ENCODE results near the gene PRSS2.
"Not testable (repeated sequence)": the region's sequence is repeated elsewhere in the genome, so short reads cannot be mapped to it uniquely, and the experiment has no call there.

Gene PRSS2

DNA sequence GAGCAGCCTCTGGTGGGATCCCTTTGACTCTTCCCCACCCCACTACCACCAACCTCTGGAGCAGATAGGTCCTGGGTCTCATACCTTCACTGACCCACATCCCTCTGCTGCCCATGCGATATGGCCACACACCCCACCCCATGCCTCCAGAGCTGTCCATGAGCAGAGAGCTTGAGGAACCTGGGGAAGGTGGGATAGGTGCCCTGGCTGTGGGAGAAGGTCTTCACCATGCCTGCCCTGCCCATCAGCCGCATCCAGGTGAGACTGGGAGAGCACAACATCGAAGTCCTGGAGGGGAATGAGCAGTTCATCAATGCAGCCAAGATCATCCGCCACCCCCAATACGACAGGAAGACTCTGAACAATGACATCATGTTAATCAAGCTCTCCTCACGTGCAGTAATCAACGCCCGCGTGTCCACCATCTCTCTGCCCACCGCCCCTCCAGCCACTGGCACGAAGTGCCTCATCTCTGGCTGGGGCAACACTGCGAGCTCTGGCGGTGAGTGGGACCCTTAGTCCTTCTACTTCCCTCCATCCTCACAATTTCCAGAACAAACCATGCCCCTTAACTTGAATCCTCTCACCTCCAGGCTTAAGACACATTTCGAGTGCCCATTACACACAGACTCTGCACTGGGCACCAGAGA is 19.1 kb upstream of the PRSS2 start:
- not testable (repeated sequence) for H3K27ac Mint-ChIP-seq; H3K27me3 Mint-ChIP-seq (ENCODE audit: low read depth)

DNA sequence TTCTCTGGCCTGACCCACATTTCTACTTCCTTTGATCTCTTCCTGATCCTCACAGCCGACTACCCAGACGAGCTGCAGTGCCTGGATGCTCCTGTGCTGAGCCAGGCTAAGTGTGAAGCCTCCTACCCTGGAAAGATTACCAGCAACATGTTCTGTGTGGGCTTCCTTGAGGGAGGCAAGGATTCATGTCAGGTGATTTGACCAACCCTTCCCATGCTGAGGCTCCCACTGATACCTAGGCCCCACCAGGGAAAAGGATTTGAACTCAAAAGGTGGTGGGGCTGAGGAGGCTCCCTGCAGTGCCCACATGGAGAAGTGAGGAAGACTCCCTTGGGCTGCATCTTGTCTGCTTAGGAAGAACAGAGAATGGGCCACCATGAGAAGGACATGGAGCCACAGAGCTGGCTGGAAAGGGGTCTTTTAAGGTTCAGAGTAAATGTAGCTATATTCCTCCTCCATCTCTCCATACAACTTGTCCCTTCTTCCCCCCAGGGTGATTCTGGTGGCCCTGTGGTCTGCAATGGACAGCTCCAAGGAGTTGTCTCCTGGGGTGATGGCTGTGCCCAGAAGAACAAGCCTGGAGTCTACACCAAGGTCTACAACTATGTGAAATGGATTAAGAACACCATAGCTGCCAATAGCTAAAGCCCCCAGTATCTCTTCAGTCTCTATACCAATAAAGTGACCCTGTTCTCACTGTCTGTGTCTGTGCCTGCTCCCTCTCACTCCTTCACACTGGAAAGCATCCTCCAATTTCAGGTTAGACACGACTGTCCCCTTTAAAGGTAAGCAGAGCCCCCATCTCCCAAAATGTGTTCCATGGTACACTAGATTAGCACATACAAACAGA is 18.2 kb upstream of the PRSS2 start:
- Mint-ChIP-seq H3K9me3 (no peaks in the 10 kb centered on the region), H3K4me1 (ENCODE audit: low read depth) (no peaks in the 10 kb centered on the region), H3K36me3 (ENCODE audit: low read depth) (no peaks in the 10 kb centered on the region), H3K27ac (no peak overlapping the region), H3K4me3 (no peak overlapping the region), H3K27me3 (ENCODE audit: low read depth) (peaks cover 9% of the 10 kb centered on the region)

More for the DNA sequence above, 19.1 kb upstream of the PRSS2 start:
- H3K36me3 Mint-ChIP-seq (ENCODE audit: low read depth); H3K9me3 Mint-ChIP-seq; H3K4me1 Mint-ChIP-seq (ENCODE audit: low read depth); H3K4me3 Mint-ChIP-seq: not testable (repeated sequence)

DNA sequence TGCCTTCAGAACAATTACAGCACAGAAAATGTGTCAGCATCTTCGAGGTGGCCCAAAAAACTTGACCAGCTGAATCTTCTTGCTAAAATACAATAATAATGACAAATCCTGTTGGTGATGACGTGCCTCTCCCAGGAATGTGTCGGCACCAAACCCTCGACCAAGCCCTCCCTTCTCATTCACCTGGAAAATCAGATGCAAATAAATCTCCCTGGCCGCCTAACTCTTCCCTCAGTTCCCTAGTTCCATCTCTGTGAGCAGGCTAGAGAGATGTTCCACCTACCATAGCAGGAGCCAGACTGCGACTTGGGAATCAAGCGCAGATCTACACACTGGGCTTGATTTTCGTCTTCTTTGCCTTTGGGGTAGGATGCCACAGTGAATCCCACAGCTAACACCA is 17.4 kb upstream of the PRSS2 start:
- H3K27me3 Mint-ChIP-seq (ENCODE audit: low read depth): peaks cover 9% of the 10 kb centered on the region
- H3K27ac Mint-ChIP-seq: no peak overlapping the region
- H3K36me3 Mint-ChIP-seq (ENCODE audit: low read depth): no peaks in the 10 kb centered on the region
- no peak overlapping the region for H3K4me3 Mint-ChIP-seq
- no peaks in the 10 kb centered on the region for H3K9me3 Mint-ChIP-seq
- H3K4me1 Mint-ChIP-seq (ENCODE audit: low read depth): no peaks in the 10 kb centered on the region

DNA sequence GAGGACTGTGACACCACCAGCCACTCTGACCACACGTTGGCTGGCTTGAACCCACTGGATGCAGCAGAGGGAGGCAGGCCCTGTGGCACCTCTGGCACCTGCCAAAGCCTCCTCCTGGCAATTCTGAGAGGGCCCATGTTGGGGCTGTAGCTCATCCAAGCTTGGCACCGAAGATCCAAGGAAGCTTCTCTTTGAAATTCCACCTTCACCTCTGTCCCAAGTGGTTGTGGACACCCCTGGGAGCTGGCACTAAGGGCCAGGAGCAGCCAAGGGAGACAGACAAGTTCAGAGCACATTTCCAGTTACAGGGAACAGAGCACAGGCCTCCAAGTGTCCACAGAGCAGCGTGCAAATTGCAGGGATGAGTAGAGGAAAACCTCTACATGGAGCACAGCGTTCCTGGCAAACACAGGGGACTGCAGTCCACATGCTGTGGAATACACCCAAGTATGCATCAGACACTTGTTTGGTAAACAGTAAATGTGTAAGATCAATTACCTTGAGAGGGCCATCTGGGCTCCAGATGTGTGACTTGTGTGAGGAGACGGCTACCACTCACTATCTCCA is 16.8 kb upstream of the PRSS2 start:
- not testable (repeated sequence) for H3K9me3 Mint-ChIP-seq; H3K36me3 Mint-ChIP-seq (ENCODE audit: low read depth); H3K27ac Mint-ChIP-seq; H3K27me3 Mint-ChIP-seq (ENCODE audit: low read depth); H3K4me3 Mint-ChIP-seq; H3K4me1 Mint-ChIP-seq (ENCODE audit: low read depth)

DNA sequence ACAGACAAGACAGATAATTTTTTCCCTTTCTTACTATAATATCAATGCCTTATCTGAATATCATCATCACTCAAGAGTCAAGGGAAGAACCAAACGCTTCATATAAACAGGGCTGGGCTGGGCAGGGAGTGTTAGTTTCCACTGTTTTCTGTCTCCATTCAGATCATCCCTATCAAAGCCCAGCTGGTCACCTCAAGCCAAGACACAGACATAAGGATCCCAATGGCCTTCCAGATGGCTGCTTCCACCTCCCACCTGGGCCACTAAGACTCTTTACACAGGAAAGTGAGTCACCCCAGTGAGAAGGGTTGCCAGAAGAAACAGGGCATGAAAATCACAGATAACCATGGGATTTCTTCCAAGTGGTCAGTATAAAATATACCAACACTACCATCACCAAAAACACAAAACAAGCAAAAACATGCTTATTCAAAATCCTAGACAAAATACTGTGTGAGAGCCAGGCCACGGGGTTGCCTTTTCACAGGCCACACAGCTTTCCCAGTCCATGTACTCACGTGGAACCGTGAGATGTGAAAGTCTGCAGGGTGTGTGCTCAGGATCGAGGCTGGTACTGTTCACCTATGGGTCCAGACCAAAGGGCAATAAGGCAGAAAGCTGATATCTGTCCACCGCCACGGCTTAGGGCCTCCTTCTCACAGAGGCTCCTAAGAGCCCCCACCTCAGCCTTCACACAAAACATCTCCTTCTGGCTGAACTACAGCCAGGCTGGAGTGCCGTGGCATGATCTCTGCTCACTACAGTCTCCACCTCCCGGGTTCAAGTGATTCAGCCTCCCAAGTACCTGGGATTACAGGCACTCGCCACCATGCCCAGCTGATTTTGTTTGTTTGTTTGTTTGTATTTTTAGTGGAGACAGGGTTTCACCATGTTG is 15.8 kb upstream of the PRSS2 start:
- peaks cover 2% of the 10 kb centered on the region for H3K4me1 Mint-ChIP-seq (ENCODE audit: low read depth)

DNA sequence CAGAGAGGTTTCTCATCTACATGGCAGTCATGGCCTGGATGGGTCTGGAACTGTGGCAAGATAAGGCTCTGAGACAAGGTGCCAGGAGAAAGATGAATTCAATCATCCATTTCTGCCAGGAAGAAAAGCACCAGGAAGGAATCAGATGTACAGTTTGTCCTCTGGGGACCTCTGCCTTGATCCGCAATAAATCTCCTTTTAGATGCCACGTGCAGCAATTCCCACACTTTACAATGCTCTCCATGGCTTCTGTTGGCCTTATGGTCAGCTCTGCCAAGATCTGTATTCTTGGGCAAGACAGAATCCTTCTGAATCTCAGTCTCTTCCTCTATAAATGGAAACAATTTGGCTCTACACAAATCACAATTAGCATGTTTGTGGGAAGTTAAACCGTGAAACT is 12.5 kb upstream of the PRSS2 start:
- H3K27me3 Mint-ChIP-seq (ENCODE audit: low read depth); H3K36me3 Mint-ChIP-seq (ENCODE audit: low read depth); H3K4me1 Mint-ChIP-seq (ENCODE audit: low read depth); H3K4me3 Mint-ChIP-seq; H3K27ac Mint-ChIP-seq; H3K9me3 Mint-ChIP-seq: not testable (repeated sequence)

More for the DNA sequence above, 15.8 kb upstream of the PRSS2 start:
- Mint-ChIP-seq H3K4me3 (no peak overlapping the region), H3K36me3 (ENCODE audit: low read depth) (no peaks in the 10 kb centered on the region), H3K9me3 (no peaks in the 10 kb centered on the region), H3K27me3 (ENCODE audit: low read depth) (peaks cover 9% of the 10 kb centered on the region), H3K27ac (no peak overlapping the region)

DNA sequence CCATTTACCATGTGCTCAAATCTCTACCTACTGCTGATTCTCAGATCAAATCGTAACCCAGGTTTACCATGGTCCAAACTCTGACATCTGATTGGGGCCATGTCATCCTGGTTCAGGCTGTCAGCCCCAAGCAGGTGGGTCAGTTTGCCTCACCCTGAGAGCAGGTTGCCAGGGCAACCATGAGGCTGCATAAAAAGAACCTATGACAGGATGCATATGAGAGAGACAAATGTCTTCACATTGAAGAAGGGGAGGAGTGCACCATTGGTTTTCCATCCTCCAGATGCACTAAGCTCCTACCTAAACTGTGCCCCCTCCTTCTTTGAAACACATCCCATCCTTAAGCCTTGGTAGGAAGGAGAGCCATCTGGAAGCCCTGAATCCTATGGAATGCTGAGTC is 11.3 kb upstream of the PRSS2 start:
- Mint-ChIP-seq H3K27me3 (ENCODE audit: low read depth) (no peaks in the 10 kb centered on the region), H3K4me3 (no peak overlapping the region), H3K27ac (no peak overlapping the region), H3K4me1 (ENCODE audit: low read depth) (peaks cover 2% of the 10 kb centered on the region), H3K9me3 (no peaks in the 10 kb centered on the region), H3K36me3 (ENCODE audit: low read depth) (no peaks in the 10 kb centered on the region)

DNA sequence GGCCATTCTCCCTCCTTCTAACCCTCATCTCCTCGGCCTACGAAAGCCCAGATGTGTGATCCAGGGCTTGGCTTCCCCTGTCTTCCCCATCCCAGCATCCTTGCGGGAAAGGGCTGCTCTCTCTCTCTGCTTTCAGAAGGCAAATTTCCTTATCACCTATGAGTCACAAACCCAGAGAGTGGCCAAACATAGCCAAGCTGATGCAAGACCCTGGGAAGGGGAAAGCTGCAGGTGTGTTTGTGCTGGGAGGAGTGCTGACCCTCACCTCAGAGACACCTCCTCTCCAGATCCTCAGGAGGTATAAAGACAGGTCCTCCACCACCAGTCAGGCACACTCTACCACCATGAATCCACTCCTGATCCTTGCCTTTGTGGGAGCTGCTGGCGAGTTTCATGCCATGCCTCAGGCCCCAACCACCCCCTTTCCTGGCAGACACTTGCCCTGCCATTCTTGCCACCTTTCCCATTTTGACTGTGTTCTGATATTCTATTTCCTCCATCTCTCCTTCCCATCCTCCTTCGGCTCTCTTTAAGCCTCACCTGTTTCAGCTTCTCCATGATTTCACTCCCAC is 10.6 kb upstream of the PRSS2 start:
- H3K4me3 Mint-ChIP-seq: no peak overlapping the region
- no peak overlapping the region for H3K27ac Mint-ChIP-seq
- H3K36me3 Mint-ChIP-seq (ENCODE audit: low read depth): no peaks in the 10 kb centered on the region
- peaks cover 2% of the 10 kb centered on the region for H3K4me1 Mint-ChIP-seq (ENCODE audit: low read depth)
- H3K9me3 Mint-ChIP-seq: no peaks in the 10 kb centered on the region
- no peaks in the 10 kb centered on the region for H3K27me3 Mint-ChIP-seq (ENCODE audit: low read depth)

DNA sequence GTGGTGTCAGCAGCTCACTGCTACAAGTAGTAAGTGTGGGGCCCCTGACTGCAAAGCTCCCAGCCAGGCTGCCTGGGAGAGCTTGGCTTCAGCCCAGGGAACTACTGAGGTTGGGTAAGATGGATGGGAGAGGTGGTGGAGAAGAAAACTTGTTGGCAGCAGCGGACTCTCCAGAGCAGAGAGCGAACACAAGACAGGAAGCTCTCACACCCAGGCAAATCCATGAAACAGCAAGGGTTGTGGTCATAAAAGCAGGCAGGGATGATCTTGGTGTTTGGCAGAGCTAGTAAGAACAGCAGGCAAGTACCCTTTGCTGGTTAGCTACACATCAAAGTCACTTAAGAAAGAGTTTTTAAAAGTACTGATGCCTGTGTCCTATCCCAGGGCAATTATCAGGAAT is 9.2 kb upstream of the PRSS2 start:
- not testable (repeated sequence) for H3K9me3 Mint-ChIP-seq; H3K4me3 Mint-ChIP-seq; H3K4me1 Mint-ChIP-seq (ENCODE audit: low read depth); H3K27me3 Mint-ChIP-seq (ENCODE audit: low read depth); H3K27ac Mint-ChIP-seq; H3K36me3 Mint-ChIP-seq (ENCODE audit: low read depth)

DNA sequence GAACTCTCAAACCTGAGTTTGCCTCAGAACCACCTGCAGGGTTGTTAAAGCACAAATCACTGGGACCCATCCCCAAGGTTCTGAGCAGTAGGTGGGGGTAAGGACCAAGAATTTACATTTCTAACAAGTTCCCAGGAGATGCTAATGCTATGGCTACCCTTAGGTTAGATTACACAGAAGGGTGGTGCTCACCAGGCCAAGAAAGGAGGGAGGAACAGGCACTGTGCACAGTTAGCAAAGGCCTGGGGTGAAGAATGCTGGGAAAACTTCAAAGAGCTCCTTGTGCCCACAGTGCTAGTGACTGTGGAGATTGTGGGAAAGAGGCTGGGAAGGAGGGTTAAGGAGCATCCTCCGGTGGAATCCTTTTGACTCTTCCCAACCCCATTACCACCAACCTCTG is 8.7 kb upstream of the PRSS2 start:
- Mint-ChIP-seq H3K4me1 (ENCODE audit: low read depth) (peaks cover 2% of the 10 kb centered on the region), H3K27ac (no peak overlapping the region), H3K27me3 (ENCODE audit: low read depth) (no peaks in the 10 kb centered on the region), H3K36me3 (ENCODE audit: low read depth) (no peaks in the 10 kb centered on the region), H3K9me3 (no peaks in the 10 kb centered on the region), H3K4me3 (no peak overlapping the region)

DNA sequence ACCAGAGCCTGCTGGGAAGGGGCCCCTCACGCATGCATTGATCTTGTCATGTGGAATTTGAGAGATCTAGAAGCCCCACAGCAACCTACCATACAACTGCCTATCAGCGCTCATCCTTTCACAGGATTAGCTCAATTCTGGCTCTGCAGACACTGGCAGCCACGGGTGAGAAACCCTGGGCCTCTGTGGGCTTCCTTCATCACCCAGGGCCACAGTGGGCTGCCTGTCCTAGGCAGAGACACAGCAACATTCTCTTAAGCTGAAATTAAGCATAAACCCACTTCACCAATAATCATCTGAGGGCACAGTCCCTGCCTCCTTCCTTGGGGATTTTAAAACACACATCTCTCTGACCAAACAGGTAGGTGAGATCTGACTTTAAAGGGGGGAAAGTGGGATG is 3.3 kb upstream of the PRSS2 start:
- no peaks in the 10 kb centered on the region for H3K36me3 Mint-ChIP-seq (ENCODE audit: low read depth)
- H3K27ac Mint-ChIP-seq: no peak overlapping the region
- H3K4me1 Mint-ChIP-seq (ENCODE audit: low read depth): peaks cover 4% of the 10 kb centered on the region
- H3K4me3 Mint-ChIP-seq: no peak overlapping the region
- H3K27me3 Mint-ChIP-seq (ENCODE audit: low read depth): peaks cover 7% of the 10 kb centered on the region
- H3K9me3 Mint-ChIP-seq: no peaks in the 10 kb centered on the region

DNA sequence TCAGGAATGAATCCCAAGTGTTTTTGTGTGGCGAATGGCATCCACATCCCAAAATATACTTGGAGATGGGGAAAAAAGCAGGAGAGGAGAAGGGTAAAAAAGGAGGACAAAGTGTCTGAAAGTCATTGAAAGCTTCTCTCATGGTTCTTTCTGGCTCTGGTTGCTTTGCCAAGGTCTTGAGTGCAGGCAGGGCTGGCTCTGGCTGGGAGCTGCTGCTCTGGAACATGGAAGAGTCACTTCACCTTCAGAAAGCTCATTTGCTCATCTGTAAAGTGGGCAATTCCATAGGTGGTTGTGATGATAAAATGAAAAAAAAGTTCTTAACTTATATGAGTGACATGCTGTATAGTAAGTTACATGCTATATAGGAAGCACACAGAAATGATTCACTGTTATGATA is 2.9 kb upstream of the PRSS2 start:
- no peaks in the 10 kb centered on the region for H3K36me3 Mint-ChIP-seq (ENCODE audit: low read depth)

DNA sequence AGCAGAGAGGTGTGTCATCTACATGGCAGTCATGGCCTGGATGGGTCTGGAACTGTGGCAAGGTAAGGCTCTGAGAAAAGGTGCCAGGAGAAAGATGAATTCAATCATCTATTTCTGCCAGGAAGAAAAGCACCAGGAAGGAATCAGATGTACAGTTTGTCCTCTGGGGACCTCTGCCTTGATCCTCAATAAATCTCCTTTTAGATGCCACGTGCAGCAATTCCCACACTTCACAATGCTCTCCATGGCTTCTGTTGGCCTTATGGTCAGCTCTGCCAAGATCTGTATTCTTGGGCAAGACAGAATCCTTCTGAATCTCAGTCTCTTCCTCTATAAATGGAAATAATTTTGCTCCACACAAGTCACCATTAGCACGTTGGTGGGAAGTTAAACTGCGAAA is 1.9 kb upstream of the PRSS2 start:
- not testable (repeated sequence) for H3K9me3 Mint-ChIP-seq; H3K27ac Mint-ChIP-seq; H3K4me3 Mint-ChIP-seq; H3K27me3 Mint-ChIP-seq (ENCODE audit: low read depth); H3K36me3 Mint-ChIP-seq (ENCODE audit: low read depth); H3K4me1 Mint-ChIP-seq (ENCODE audit: low read depth)

More for the DNA sequence above, 2.9 kb upstream of the PRSS2 start:
- Mint-ChIP-seq H3K27ac (no peak overlapping the region), H3K4me3 (no peak overlapping the region), H3K4me1 (ENCODE audit: low read depth) (peaks cover 4% of the 10 kb centered on the region), H3K9me3 (no peaks in the 10 kb centered on the region), H3K27me3 (ENCODE audit: low read depth) (peaks cover 7% of the 10 kb centered on the region)

DNA sequence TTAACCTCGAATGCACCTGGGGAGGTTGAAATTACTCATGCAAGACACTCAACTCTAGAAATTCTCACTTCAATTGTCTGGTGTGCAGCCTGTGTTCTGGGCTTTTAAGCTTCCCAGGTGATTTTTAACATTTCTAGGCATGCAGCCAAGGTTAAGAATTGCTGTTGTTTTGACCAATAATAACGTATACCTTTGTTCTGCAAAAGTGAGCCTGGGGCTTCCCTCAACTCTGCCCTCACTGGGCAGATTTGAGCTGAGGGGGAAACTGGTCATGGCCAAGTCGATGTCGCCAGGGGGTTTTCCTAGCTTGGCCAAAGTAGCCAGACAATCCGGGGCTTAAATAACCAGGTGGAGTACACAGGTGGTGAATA is 568 bp downstream of the PRSS2 start:
- Mint-ChIP-seq H3K27ac (no peak overlapping the region), H3K27me3 (ENCODE audit: low read depth) (peaks cover 7% of the 10 kb centered on the region), H3K4me3 (no peak overlapping the region), H3K4me1 (ENCODE audit: low read depth) (peaks cover 4% of the 10 kb centered on the region), H3K9me3 (no peaks in the 10 kb centered on the region), H3K36me3 (ENCODE audit: low read depth) (peaks cover 3% of the 10 kb centered on the region)

All from T-helper 1 cell treated with Interleukin-12 subunit alpha and Interleukin-12 subunit beta and Interleukin-4 antibody, amounts not matched to agents 30 μg/mL and 1 μg/mL, for 36 hours (primary cell).